HEK293T (cell line): Measurements from ENCODE around the gene OPHN1.
"Not testable (repeated sequence)": the region's sequence is repeated elsewhere in the genome, so short reads cannot be mapped to it uniquely, and the experiment has no call there.

Experiments used
- CTCF ChIA-PET: fragments of 350-600 bp; formaldehyde crosslinking; extraction: SDS; loops from one replicate; lab custom pipeline; 2021; ENCODE audit warnings: antibody characterized with exemption, inconsistent platforms; lab: Yijun Ruan, JAX
- POLR2A ChIA-PET: fragments of 350-600 bp; formaldehyde crosslinking; extraction: SDS; loops from one replicate; lab custom pipeline; 2020; ENCODE audit warnings: antibody characterized with exemption, inconsistent platforms; lab: Yijun Ruan, JAX
- DNase-seq: peaks from one replicate; pipeline ENCODE4 v3.0.0; 2012; ENCODE audit warnings: mixed read lengths; ENCODE audit errors: extremely low spot score
- ARNT ChIP-seq: fragments of 450-650 bp; IDR thresholded peaks from 2 replicates; pipeline ENCODE4 v1.6.1; 2017; ENCODE audit warnings: mild to moderate bottlenecking
- BHLHE40 ChIP-seq: fragments of 450-650 bp; IDR thresholded peaks from 2 replicates; pipeline ENCODE4 v1.6.1; 2016; ENCODE audit warnings: mild to moderate bottlenecking, moderate library complexity, borderline replicate concordance
- CTBP1 ChIP-seq: fragments of 450-650 bp; IDR thresholded peaks from 2 replicates; pipeline ENCODE4 v1.6.1; 2016; ENCODE audit warnings: borderline replicate concordance
- ELF4 ChIP-seq: fragments of 450-650 bp; IDR thresholded peaks from 2 replicates; pipeline ENCODE4 v1.6.1; 2017; ENCODE audit warnings: antibody characterized with exemption
- FOXA1 ChIP-seq: fragments of 450-650 bp; IDR thresholded peaks from 2 replicates; pipeline ENCODE4 v1.6.1; 2016; ENCODE audit warnings: mild to moderate bottlenecking
- FOXK2 ChIP-seq: fragments of 450-650 bp; IDR thresholded peaks from 2 replicates; pipeline ENCODE4 v1.6.1; 2016; ENCODE audit warnings: mild to moderate bottlenecking
- FOXM1 ChIP-seq: fragments of 450-650 bp; IDR thresholded peaks from 2 replicates; pipeline ENCODE4 v1.6.1; 2017; ENCODE audit warnings: mild to moderate bottlenecking, borderline replicate concordance
- HDGF ChIP-seq: fragments of 450-650 bp; IDR thresholded peaks from 2 replicates; pipeline ENCODE4 v1.6.1; 2017; ENCODE audit warnings: antibody characterized with exemption, borderline replicate concordance
- L3MBTL2 ChIP-seq: fragments of 450-650 bp; conservative IDR thresholded peaks from 2 replicates; pipeline ENCODE4 v1.6.1; 2016; ENCODE audit warnings: mild to moderate bottlenecking
- LEF1 ChIP-seq: fragments of 450-650 bp; IDR thresholded peaks from 2 replicates; pipeline ENCODE4 v1.6.1; 2017; ENCODE audit warnings: mild to moderate bottlenecking, borderline replicate concordance
- NFRKB ChIP-seq: fragments of 450-650 bp; IDR thresholded peaks from 2 replicates; pipeline ENCODE4 v1.6.1; 2016; ENCODE audit warnings: mild to moderate bottlenecking, moderate library complexity
- SP1 ChIP-seq: fragments of 450-650 bp; IDR thresholded peaks from 2 replicates; pipeline ENCODE4 v1.6.1; 2017
- SUZ12 ChIP-seq: fragments of 450-650 bp; IDR thresholded peaks from 2 replicates; pipeline ENCODE4 v1.6.1; 2016; ENCODE audit warnings: mild to moderate bottlenecking
- TARDBP ChIP-seq: fragments of 450-650 bp; IDR thresholded peaks from 2 replicates; pipeline ENCODE4 v1.6.1; 2016
- ZNF384 ChIP-seq: fragments of 450-650 bp; IDR thresholded peaks from 2 replicates; pipeline ENCODE4 v1.6.1; 2016
- TF ChIP-seq, protein P1 (sequence below): fragments of 450-650 bp; IDR thresholded peaks from 2 replicates; pipeline ENCODE4 v1.6.1; 2016

The OPHN1 gene

DNA sequence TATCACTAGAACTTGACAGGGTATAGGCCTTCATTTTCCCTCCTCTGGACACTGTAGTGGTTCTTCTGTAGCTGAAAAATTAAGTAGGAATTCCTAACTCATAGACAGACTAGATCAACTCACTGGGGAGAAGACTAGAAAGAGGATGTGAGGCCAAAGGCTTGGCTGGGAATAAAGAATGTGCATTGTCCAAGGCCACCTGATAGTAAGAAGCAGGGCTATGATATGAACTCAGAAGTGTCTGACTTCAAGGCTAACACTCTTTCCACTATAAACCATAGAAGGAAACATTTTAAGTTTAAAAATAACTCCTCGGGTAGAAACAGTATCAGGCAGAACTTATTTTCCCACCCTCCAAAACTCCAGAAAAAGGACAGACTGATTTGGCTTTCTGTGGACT, 346.6 kb downstream of the OPHN1 start:
- DNase-seq, result no peak
- CTCF ChIA-PET, result no interaction called here
- POLR2A ChIA-PET, result no interaction called here
- no peak for TF ChIP-seq CTBP1
- TF ChIP-seq, protein P1, sequence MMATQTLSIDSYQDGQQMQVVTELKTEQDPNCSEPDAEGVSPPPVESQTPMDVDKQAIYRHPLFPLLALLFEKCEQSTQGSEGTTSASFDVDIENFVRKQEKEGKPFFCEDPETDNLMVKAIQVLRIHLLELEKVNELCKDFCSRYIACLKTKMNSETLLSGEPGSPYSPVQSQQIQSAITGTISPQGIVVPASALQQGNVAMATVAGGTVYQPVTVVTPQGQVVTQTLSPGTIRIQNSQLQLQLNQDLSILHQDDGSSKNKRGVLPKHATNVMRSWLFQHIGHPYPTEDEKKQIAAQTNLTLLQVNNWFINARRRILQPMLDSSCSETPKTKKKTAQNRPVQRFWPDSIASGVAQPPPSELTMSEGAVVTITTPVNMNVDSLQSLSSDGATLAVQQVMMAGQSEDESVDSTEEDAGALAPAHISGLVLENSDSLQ, result no peak
- no peak for TF ChIP-seq LEF1
- no peak for TF ChIP-seq ELF4
- no peak for TF ChIP-seq FOXA1
- no peak for TF ChIP-seq NFRKB
- no peak for TF ChIP-seq SP1
- TF ChIP-seq FOXK2, result no peak
- no peak for TF ChIP-seq BHLHE40
- no peak for TF ChIP-seq TARDBP
- TF ChIP-seq ARNT, result no peak
- no peak for TF ChIP-seq ZNF384
- TF ChIP-seq HDGF, result no peak
- no peak for TF ChIP-seq L3MBTL2
- no peak for TF ChIP-seq FOXM1

DNA sequence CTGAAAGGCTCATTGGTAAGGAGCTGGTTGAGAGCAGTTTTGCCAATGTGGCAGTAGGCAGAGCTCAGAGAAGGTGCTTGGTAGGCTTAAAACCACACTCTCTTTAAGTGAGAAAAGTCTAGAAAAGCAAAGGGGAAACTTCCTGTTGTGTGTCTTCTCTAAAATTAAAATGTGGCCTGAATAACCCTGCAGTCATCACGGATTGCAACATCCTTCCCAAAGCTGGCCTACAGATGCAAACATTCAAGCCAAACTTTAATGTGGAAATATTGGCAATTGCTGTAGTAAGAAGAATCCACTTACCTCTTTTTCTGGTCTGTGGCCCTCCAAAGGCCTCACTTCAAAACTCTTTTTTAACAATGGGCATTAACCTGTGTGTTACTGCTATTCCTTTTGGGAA, 348.5 kb downstream of the OPHN1 start:
- POLR2A ChIA-PET, result no interaction called here
- DNase-seq, result no peak
- CTCF ChIA-PET, result no interaction called here
- TF ChIP-seq ARNT, result no peak
- no peak for TF ChIP-seq CTBP1
- TF ChIP-seq TARDBP, result no peak
- no peak for TF ChIP-seq FOXM1
- TF ChIP-seq LEF1, result no peak
- no peak for TF ChIP-seq SP1

DNA sequence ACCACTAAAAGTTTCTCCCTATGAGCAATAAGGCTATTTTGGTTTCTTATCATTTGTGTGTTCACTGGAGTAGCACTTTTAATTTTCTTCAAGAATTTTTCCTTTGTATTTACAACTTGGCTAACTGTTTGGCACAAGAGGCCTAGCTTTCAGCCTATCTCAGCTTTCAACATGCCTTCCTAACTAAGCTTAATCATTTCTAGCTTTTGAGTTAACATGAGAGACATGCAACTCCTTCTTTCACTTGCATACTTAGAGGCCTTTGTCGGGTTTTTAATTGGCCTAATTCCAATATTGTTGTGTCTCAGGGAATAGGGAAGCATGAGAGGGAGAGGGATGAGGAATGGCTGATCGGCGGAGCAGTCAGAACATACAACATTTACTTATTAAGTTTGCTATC, 349.8 kb downstream of the OPHN1 start:
- DNase-seq, result no peak
- ChIA-PET POLR2A (no interaction called here), CTCF (no interaction called here)
- no peak for TF ChIP-seq ARNT
- no peak for TF ChIP-seq FOXK2
- TF ChIP-seq SUZ12, result no peak
- TF ChIP-seq SP1, result no peak
- TF ChIP-seq TARDBP, result no peak
- no peak for TF ChIP-seq LEF1
- no peak for TF ChIP-seq BHLHE40
- TF ChIP-seq L3MBTL2, result no peak
- no peak for TF ChIP-seq HDGF
- no peak for TF ChIP-seq NFRKB
- TF ChIP-seq ELF4, result no peak
- no peak for TF ChIP-seq CTBP1
- no peak for TF ChIP-seq ZNF384
- TF ChIP-seq FOXM1, result no peak
- TF ChIP-seq, protein P1, result no peak
- no peak for TF ChIP-seq FOXA1

DNA sequence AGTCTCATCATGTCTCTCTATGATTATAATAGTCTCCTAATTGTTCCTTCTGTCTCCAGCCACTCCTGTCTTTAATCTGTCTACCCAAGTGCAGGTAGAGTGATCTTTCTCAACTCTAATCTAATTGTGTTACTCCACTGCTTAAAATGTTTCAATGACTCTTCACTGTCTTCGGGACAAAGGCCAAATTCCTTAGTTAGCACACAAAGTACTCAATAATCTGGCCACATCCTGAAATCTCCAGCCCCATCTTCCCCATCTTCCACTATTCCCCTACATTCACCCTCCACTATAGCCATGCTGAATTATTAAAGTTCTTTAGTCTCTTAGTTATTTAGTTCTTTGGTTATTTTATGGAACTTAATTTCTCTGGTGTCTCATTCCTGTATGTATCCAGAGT, 353.3 kb downstream of the OPHN1 start:
- POLR2A ChIA-PET, result no interaction called here
- no peak for TF ChIP-seq TARDBP
- no peak for TF ChIP-seq FOXA1
- TF ChIP-seq LEF1, result no peak
- no peak for TF ChIP-seq L3MBTL2
- TF ChIP-seq ARNT, result no peak
- TF ChIP-seq HDGF, result no peak
- TF ChIP-seq, protein P1, result no peak
- TF ChIP-seq ELF4, result no peak
- TF ChIP-seq NFRKB, result no peak
- TF ChIP-seq ZNF384, result no peak
- TF ChIP-seq SP1, result no peak
- no peak for TF ChIP-seq FOXK2
- no peak for TF ChIP-seq CTBP1
- no peak for TF ChIP-seq FOXM1
- TF ChIP-seq BHLHE40, result no peak
- TF ChIP-seq SUZ12, result no peak
- no peak for DNase-seq
- CTCF ChIA-PET, result no interaction called here

DNA sequence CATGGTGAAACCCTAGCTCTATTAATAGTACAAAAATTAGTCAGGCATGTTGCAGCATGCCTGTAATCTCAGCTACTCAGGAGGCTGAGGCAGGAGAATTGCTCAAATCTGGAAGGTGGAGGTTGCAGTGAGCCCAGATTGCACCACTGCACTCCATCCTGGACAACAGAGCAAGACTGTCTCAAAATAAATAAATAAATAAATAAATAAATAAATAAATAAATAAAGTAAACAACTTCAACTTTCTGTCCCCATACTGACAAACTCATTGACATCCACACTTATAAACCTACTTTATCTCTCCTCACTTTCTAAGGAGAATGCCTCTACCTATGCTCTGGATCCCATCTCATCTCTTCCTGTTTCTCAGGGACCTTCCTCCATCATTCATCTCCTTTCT, 354.5 kb downstream of the OPHN1 start:
- POLR2A ChIA-PET, CTCF ChIA-PET, DNase-seq: not testable (repeated sequence)

DNA sequence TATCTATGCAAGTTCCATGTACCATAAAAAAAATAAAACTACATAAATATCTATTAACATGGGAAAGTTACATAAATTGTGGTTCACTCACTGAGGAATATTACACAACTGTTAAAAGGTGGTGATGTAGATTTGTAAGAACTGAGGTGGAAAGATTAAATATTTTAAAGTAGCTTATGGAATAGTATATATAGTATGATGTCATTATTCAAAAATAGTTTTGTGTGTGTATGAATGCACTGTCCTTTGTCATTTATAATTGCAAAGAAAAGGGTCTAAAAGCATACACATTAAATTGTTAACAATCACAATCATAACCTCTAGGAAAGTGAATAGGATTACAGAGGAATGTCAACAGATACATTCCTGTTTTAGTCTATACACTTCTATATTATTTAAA, 355.9 kb downstream of the OPHN1 start:
- TF ChIP-seq BHLHE40 (no peak), HDGF (no peak), ARNT (no peak), SUZ12 (no peak), FOXK2 (no peak), ELF4 (no peak), TARDBP (no peak), NFRKB (no peak)
- POLR2A ChIA-PET, result no interaction called here
- CTCF ChIA-PET, result interaction anchor here (0.6 kb wide), 1 partner anchor 15 kb away, joined by 3 read pairs; no protein-coding TSS in a partner anchor
- no peak for DNase-seq

DNA sequence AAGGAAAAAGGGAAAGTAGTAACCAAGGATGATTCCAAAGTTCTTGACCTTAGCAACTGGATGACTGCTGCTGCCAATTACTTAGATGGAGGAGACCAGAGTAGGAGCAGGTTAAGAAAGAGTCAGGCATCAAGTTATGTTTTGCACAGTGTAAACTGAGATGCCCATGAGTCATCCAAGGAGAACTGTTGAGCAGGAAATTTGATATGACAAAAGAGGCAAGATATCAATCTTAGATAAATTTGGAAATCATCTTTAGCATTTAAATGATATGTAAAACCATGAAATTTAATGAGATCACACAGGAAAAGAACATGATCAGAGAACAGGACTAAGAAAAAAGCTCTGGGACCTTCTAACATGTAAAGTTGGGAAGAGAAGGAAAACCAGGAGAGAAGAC, 361.3 kb downstream of the OPHN1 start:
- POLR2A ChIA-PET, result no interaction called here
- TF ChIP-seq FOXM1, result no peak
- no peak for TF ChIP-seq ARNT
- no peak for TF ChIP-seq SUZ12
- no peak for TF ChIP-seq NFRKB
- no peak for TF ChIP-seq HDGF
- TF ChIP-seq L3MBTL2, result no peak
- TF ChIP-seq TARDBP, result no peak
- no peak for TF ChIP-seq LEF1
- TF ChIP-seq FOXA1, result no peak
- no peak for TF ChIP-seq BHLHE40
- TF ChIP-seq CTBP1, result no peak
- no peak for TF ChIP-seq FOXK2
- TF ChIP-seq, protein P1, result no peak
- TF ChIP-seq SP1, result no peak
- CTCF ChIA-PET, result no interaction called here

DNA sequence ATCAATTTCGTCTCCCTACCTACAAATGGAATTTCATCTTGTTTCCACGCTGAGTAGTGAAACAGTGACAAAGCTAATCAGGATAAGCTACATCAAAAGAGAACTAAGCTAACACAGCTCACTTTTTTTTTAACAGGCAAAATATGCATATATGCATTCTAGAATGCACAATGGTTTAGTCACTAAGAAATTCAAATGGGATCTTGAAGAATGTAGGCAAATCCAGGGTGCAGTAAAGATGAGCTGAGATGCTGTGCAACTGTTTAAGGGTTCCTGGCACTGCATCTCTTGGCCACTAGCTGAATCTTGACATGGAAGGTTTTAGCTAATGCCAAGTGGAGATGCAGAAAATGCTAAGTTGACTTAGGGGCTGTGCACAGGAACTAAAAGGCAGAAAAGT, 363.2 kb downstream of the OPHN1 start:
- DNase-seq, CTCF ChIA-PET, POLR2A ChIA-PET: not testable (repeated sequence)

More for the DNA sequence above, 361.3 kb downstream of the OPHN1 start:
- no peak for DNase-seq
